IPS-18a (cell line): ENCODE results near the gene DOC2B.

Experiments
- H3K27ac ChIP-seq: one replicate; pipeline ENCODE4 v1.5.1; 2013; ENCODE audit warnings: low read length
- H3K27me3 ChIP-seq: one replicate; pipeline ENCODE4 v1.6.1; 2013; ENCODE audit warnings: mild to moderate bottlenecking, low read length; ENCODE audit not compliant: control insufficient read depth, insufficient read depth
- H3K36me3 ChIP-seq: one replicate; pipeline ENCODE4 v1.6.1; 2013; ENCODE audit warnings: low read depth, low read length; ENCODE audit not compliant: control insufficient read depth
- H3K4me1 ChIP-seq: one replicate; pipeline ENCODE4 v1.6.1; 2013; ENCODE audit warnings: low read depth, low read length; ENCODE audit not compliant: control insufficient read depth
- H3K4me3 ChIP-seq: one replicate; pipeline ENCODE4 v1.5.1; 2013; ENCODE audit warnings: low read length
- H3K9ac ChIP-seq: one replicate; pipeline ENCODE4 v1.6.1; 2013; ENCODE audit warnings: mild to moderate bottlenecking, low read length, moderate library complexity
- H3K9me3 ChIP-seq: one replicate; pipeline ENCODE4 v1.6.1; 2013; ENCODE audit warnings: low read depth, low read length; ENCODE audit not compliant: control insufficient read depth

DOC2B gene

DNA sequence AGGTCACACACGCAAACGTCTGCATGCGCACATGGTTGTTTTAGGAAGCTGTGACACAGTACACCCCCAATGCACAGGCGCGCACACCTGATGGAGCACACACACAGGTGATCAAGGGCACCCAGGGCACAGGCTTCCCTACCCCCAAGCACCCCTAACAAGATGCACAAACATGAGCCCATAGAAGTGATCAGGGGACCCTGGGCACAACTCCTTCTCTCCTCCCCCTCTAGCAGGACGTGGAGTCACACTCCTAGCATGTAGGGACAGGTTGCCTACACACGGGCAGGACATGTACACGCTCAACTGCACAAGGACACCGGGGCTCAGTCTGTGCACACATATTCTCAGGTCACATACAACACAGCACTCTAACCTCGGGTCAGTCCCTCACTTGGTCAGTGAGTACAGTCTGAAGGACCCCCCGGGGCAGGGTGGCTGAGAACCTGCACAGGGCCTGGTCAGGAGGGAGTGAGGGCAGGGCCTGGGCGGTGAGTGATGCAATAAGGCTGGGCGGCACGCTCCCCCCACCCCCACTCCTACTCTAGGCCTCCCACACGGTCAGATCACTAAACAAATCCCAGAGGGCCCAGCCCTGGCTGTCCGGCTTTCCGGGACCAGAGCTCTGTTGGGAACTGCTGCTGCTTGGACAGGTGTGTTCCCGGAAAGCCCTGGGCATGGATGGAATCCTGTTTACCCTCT, 751 bp upstream of the DOC2B start:
- Histone ChIP-seq H3K27ac (no peak overlapping the region), H3K27me3 (peaks cover 73% of the 10 kb centered on the region), H3K9ac (no peak overlapping the region)

DNA sequence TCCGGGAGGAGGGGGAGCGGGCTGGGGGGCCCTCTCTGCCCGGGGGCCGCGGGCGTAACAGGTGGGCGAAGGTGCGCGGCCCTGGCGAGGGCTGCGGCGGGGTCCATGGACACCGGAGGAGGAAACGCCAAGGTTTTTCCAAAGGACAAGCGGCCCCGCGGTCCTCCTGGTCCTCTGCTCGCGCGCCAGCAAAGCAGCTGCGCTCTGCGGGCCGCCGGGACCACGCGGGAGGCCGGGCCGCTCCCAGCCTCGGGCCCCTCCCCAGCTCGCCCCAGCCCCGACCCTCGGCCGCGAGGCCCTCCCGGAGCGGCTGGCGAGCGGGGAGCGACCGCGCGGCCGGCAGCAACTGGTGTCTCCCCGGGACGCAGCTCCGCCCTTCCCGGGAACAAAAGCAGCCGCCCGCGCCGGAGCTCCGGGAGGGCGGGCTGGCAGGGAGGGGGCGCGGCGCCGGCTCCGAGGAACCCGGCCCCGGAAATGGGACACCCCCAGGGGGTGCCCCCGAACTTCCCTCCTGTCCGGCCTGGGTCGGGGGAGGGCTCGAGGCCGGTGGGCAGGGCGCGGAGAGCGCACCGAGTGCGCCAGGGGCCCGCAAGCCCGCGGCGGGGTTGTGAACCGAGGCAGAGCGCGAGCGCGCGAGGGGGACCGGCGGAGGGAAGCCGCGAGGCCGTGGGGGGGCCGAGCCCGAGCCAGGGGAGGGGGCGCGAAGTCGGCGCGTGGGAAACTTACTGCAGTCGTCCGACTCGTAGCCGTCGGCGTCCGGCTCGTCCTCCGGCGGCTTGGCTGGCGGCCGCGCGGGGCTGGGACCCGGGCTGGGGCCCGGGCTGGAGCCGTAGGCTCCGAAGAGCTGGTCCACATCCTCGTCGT, 837 bp downstream of the DOC2B start:
- Histone ChIP-seq H3K36me3 (no peaks in the 10 kb centered on the region), H3K4me3 (peak overlapping the region; percentile 39), H3K9ac (no peak overlapping the region), H3K4me1 (no peaks in the 10 kb centered on the region), H3K27me3 (peaks cover 73% of the 10 kb centered on the region), H3K27ac (no peak overlapping the region), H3K9me3 (no peaks in the 10 kb centered on the region)

More for the DNA sequence above, 751 bp upstream of the DOC2B start:
- Histone ChIP-seq H3K36me3 (no peaks in the 10 kb centered on the region), H3K4me3 (peak overlapping the region; percentile 31), H3K9me3 (no peaks in the 10 kb centered on the region), H3K4me1 (no peaks in the 10 kb centered on the region)

DNA sequence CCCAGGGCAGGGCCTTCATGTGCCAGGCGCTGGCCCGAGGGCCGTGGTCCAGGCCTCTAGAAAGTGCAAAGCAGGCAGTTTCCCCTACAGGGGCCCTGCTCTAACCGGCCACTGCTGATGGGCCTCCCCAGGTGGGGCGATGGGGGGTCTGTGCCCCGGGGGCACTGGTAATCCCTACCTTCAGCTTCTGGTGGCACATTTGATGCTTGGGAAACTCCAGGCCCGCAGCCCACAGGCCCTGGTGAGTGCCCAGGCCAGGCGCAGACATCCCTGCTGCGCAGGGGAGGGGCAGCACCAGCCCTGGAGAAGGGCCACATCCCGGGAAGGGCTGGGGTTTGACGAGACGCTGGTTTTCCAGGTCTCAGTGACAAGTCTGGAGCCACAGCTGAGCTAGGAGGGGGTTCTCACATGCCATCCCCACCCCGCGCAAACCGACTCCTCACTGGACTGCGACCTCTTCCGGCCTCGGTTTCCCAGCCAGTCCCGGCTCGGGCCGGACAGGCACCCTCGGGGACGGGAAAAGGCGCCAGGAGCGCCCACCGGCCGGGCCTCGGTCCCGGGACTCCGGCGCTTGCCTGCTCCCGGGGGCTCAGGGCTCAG, 1.6 kb downstream of the DOC2B start:
- H3K27ac ChIP-seq: no peak overlapping the region
- peak overlapping the region; percentile 39 for H3K4me3 ChIP-seq
- H3K36me3 ChIP-seq: no peaks in the 10 kb centered on the region
- H3K9me3 ChIP-seq: no peaks in the 10 kb centered on the region
- H3K4me1 ChIP-seq: no peaks in the 10 kb centered on the region
- no peak overlapping the region for H3K9ac ChIP-seq
- peaks cover 73% of the 10 kb centered on the region for H3K27me3 ChIP-seq

DNA sequence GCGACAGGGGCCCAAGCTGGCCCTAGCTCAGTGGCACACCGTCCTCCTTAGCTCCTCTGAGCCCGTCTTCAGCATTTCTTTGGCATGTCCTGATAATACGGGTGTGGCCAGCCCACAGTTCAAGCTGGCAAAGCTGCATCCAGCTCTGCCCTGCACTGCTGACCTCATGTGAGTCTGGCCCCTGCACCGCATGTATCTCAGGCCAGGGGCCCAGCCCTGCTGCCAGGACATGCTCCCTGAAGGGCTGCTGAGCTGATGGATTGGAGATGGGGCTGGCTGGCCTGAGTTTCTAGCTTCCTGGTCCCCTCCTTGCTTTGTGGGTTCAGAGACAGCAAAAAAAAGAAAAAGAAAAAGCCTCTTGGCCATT, 2.4 kb downstream of the DOC2B start:
- Histone ChIP-seq H3K4me1 (no peaks in the 10 kb centered on the region), H3K9me3 (no peaks in the 10 kb centered on the region), H3K27me3 (peaks cover 65% of the 10 kb centered on the region), H3K4me3 (no peak overlapping the region), H3K36me3 (no peaks in the 10 kb centered on the region), H3K9ac (no peak overlapping the region), H3K27ac (no peak overlapping the region)

DNA sequence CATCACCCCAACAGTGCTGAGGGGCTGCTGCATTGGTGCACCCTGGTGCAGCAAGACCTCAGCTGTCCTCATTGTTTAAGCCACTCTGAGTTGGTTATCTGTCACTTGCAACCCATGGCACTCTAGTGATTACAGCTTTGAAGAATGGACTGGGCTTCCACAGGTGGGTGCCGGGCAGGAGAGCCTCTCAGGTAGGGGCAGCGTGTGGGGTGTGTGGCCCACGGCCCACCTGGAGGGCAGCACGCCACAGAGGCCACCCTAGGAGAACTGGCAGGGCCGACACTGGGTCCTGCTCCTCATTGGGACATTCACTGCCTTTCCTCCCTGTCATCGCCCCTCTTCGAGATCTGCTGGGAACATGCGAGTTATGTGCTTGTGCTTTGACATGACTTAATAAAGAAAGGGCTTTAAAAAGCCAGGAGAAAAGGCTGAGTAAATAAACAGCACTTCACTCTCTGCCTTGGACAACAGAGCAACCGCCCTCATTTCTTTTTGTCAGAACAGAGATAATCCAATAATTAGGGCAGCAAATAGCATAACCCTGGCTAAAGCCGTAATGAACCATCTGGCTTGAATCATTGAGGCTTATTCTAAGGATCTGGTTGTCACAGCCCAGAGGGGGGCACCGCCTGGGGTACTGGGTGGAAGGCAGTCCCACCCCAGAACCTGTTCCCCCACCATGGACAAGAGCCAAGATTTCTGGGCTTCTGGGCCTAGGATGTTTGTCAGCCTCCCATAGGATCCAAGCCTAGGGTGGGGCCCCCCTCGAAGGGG, 3.0 kb downstream of the DOC2B start:
- Histone ChIP-seq H3K9ac (no peak overlapping the region), H3K4me3 (no peak overlapping the region)

DNA sequence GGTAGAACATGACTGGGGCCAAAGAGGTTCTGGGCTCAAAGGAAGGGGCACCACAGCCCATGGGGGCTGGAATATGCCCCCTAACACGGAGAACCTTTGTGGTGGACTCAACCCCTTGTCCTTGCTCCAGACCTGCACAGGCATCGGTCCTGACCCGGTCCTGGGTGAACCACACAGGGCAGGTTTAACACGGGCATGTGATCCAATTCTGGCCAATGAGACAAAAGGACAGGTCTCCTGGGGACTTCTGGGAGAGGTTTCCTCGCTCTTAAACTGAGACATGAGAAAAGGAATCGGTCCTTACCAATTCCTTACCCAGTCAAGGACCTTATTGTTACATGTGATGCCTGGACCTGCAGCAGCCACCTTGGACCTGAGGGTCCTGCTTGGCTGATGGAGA, 3.7 kb downstream of the DOC2B start:
- Histone ChIP-seq H3K27me3 (peaks cover 52% of the 10 kb centered on the region), H3K9ac (no peak overlapping the region), H3K36me3 (no peaks in the 10 kb centered on the region), H3K4me1 (no peaks in the 10 kb centered on the region), H3K9me3 (no peaks in the 10 kb centered on the region), H3K27ac (no peak overlapping the region), H3K4me3 (no peak overlapping the region)

More for the DNA sequence above, 3.0 kb downstream of the DOC2B start:
- Histone ChIP-seq H3K27ac (no peak overlapping the region), H3K36me3 (no peaks in the 10 kb centered on the region), H3K27me3 (peaks cover 60% of the 10 kb centered on the region), H3K4me1 (no peaks in the 10 kb centered on the region), H3K9me3 (no peaks in the 10 kb centered on the region)

DNA sequence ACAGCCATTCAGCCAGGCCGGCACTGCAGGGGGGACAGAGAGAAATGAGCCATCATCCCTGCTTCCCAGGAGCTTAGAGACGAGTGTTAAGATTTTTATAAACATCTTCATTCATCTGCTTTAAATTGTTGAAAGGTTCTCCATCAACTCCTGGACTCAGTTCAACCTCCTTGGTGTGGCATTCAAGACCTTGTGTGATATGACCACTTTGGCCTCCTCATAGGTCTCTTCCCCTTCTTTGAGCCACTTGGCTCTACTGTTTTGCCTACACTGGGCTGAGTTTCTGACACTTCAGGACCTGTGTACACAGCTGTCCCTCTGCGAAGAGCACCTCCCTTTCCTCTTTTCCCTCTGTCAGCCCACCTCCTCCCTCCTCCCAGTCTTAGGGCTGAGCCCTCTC, 4.3 kb downstream of the DOC2B start:
- Histone ChIP-seq H3K4me1 (no peaks in the 10 kb centered on the region), H3K27ac (no peak overlapping the region), H3K36me3 (no peaks in the 10 kb centered on the region), H3K9ac (no peak overlapping the region), H3K9me3 (no peaks in the 10 kb centered on the region), H3K27me3 (peaks cover 46% of the 10 kb centered on the region), H3K4me3 (no peak overlapping the region)

DNA sequence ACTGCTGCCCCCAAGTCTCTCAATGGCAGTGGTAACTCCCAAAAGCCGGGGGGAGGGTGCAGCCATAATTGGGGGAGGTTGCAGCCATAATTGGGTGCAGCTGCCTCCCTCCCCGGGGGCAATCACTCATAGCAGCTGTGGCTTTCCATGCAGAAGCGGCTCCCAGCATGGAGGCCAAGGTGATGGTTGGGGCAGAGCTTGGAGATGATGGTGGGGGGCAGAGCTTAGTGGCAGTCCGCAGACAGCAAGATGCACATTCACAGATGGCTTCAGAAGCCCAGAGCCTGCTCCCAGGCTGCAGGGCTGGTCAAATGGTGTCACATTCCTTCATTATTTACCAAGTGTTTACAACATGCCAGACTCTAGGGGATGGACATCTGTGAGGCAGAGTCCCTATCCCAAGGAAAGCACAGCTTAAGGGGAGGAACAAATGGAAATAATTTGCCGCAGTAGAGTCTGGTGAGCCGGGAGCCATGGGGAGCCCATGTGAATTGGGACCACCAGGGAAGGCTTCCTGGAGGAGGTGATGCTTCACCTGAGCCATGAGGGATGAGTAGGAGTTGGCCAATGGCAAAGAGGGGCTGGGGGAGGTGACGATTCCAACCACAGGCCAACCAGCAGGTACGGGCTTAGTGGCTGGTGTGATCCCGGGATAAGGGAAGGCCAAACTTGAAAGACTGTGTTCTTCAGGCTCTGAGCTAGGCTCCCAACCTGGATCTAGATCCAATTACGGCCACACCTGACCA, 8.1 kb downstream of the DOC2B start:
- Histone ChIP-seq H3K36me3 (no peaks in the 10 kb centered on the region), H3K9ac (no peak overlapping the region), H3K4me3 (no peak overlapping the region), H3K9me3 (no peaks in the 10 kb centered on the region), H3K27ac (no peak overlapping the region), H3K27me3 (peaks cover 11% of the 10 kb centered on the region), H3K4me1 (no peaks in the 10 kb centered on the region)

DNA sequence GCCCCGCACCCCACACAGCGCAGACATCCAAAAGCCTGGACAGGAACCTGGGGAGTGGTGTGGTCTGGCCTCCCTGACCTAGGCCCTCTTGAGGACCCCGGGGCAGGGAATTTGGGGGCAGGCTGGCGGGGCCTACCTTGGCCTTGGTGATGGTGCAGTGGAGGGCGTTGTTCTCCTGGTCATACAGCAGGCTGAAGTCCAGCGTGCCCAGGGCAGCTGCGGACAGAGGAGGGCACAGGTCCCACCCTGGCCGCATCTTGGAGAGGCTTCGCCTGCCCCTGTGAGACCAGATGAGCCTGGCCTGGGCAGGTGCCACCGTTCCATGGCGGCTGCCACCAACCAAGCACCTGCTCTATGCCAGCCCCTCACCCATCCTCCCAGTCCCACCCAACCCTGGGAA, 9.0 kb downstream of the DOC2B start:
- H3K27me3 ChIP-seq: peaks cover 2% of the 10 kb centered on the region
- H3K4me1 ChIP-seq: no peaks in the 10 kb centered on the region
- no peak overlapping the region for H3K9ac ChIP-seq
- H3K36me3 ChIP-seq: no peaks in the 10 kb centered on the region
- no peaks in the 10 kb centered on the region for H3K9me3 ChIP-seq
- no peak overlapping the region for H3K4me3 ChIP-seq
- no peak overlapping the region for H3K27ac ChIP-seq

DNA sequence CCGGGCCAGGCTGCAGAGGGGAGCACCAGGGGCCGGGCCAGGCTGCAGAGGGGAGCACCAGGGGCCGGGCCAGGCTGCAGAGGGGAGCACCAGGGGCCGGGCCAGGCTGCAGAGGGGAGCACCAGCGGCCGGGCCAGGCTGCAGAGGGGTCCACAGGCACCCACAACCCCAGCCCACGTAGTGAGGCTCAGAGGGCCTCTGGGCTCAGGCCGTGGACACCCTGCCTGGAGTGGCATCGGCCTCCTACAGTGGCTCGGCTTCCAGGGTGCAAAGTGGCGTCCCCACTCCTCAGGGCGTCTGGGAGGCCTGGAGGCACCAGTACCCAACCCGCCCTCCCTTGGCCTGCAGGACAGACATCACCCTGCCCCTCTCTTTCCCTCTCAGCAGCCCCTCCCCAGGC, 9.6 kb downstream of the DOC2B start:
- H3K27me3 ChIP-seq: no peaks in the 10 kb centered on the region
- no peaks in the 10 kb centered on the region for H3K9me3 ChIP-seq
- no peak overlapping the region for H3K4me3 ChIP-seq
- no peaks in the 10 kb centered on the region for H3K4me1 ChIP-seq
- H3K36me3 ChIP-seq: no peaks in the 10 kb centered on the region
- no peak overlapping the region for H3K27ac ChIP-seq
- no peak overlapping the region for H3K9ac ChIP-seq
